ENCODE data around the gene PPP1R12B. TPM values are rescaled to one million over a fixed set of nuclear protein-coding genes. Genes with fewer than 3 reads are reported as not detected.
A peak's percentile ranks its signal among the peaks of the same experiment; 100 is the strongest.
"Not testable (repeated sequence)": the region's sequence is repeated elsewhere in the genome, so short reads cannot be mapped to it uniquely, and the experiment has no call there.

Gene PPP1R12B
- total RNA-seq, 4 donors from 2014 or later = 68.1 to 153 (median 116) TPM

DNA sequence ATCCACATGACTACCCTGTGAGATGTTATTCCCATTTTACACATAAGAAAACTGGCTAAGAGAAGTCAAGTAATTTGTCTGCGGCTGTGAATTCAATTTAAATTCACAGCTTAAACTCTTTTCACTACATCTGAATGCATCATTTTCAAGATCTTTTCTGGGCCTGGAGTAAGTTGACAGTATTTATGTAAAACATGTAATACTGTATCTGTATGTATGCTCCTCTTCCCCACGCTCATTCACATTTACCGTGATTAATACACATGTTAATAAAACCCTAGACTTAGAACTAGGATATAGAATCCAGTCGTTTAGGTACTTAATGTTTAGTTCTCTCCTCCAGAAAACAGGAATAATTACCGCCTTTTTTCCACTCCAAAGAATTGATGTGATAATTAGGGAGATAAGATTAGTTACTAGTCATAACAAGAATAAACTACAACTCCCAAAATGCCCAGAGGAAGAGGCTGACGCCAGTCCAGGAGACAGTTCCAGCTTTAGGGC is 442 bp upstream of the PPP1R12B start:
- H3K36me3 ChIP-seq = no peaks in the 10 kb centered on the region
- no peak for TF ChIP-seq CTCF (IDR thresholded peaks at IDR 0.05)
- peaks cover 0 to 30% (median 7%) of the 10 kb centered on the region in 4 donors for H3K4me1 ChIP-seq
- H3K4me3 ChIP-seq = peak overlapping the region in 1 of 4 donors; percentile 99
- H3K27me3 ChIP-seq = no peaks in the 10 kb centered on the region
- peak overlapping the region in 2 of 4 donors; percentile 68 to 96 for H3K27ac ChIP-seq
- H3K9me3 ChIP-seq = no peaks in the 10 kb centered on the region
- 47 to 51% methylated on average over 6 of the region's 6 CpGs for WGBS, 2 donors
- DNase-seq (ENCODE audit: low spot score in 2 of 2) = no peak

DNA sequence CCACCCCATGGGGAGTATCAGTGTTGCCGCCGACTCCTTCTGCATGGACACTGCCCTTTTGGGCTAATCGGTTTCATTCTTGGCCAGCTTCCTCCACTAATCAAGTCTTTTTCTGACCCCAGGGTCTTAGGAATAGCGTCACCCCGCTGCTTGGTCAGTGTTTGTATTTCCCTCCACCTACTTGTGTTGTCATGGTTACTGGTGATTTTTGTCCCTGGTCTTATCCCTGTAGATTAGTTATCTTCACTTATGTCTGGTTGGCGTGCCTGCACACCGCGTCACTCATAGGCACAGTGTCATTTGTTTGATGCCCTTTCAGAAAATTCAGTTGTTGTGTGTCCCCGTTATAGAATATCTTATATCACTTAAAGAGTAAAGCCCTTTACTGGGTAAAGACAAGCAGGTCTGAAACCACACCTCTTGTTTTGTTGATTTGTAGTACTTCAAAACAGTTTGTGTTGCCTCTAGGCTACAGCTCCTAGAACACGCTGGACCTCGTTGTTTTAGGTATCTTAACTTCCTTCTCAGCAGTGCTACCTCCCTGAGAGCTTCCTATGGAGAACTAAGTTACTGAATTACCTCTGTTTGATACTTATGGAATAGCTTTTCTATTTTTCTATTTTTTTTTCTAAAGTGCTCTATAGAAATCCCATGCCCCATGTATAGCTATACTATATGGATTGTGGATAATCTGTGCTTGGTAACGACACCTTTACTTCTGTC is 868 bp downstream of the PPP1R12B start:
- Histone ChIP-seq H3K27ac (peak overlapping the region in 3 of 4 donors; percentile 84 to 96 (median 92)), H3K4me1 (peaks cover 0 to 25% (median 4%) of the 10 kb centered on the region in 4 donors), H3K36me3 (no peaks in the 10 kb centered on the region), H3K4me3 (peak overlapping the region; percentile 88 to 99 (median 94)), H3K27me3 (no peaks in the 10 kb centered on the region), H3K9me3 (no peaks in the 10 kb centered on the region)
- TF ChIP-seq CTCF (IDR thresholded peaks at IDR 0.05) (no peak), POLR2A (IDR thresholded peaks at IDR 0.05) (no peak), EP300 (IDR thresholded peaks at IDR 0.05) (no peak)
- WGBS, 2 donors = 9 to 10% methylated on average over 12 of the region's 12 CpGs
- DNase-seq (ENCODE audit: low spot score in 2 of 2) = peak in 1 of 2 donors; percentile 18

DNA sequence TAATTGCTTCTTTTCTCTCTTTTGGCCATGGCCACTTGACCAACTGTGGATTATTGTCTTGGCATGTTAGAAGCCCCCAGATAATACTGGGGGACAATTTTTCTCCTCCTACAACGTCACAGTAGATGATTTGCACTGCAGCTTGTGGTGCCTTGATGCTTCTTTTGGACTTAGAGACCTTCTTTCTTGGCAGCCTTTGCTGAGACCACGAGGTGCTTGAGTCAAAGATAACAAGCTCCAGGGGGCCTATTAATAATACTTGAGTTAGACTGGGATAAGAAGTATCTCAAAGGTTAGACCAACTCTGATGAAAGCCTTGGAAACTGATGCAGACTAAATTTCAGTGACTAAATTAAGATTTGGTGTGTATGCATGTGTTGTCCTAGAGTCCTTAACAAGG is 3.2 kb downstream of the PPP1R12B start:
- H3K36me3 ChIP-seq = no peaks in the 10 kb centered on the region
- 61 to 65% methylated on average over 2 of the region's 2 CpGs for WGBS, 2 donors
- no peak overlapping the region for H3K27ac ChIP-seq
- H3K4me3 ChIP-seq = no peak overlapping the region
- TF ChIP-seq EP300 (IDR thresholded peaks at IDR 0.05) (no peak), POLR2A (IDR thresholded peaks at IDR 0.05) (no peak), CTCF (IDR thresholded peaks at IDR 0.05) (no peak)
- no peak for DNase-seq (ENCODE audit: low spot score in 2 of 2)
- H3K4me1 ChIP-seq = peaks cover 0 to 25% (median 4%) of the 10 kb centered on the region in 4 donors
- H3K9me3 ChIP-seq = no peaks in the 10 kb centered on the region
- no peaks in the 10 kb centered on the region for H3K27me3 ChIP-seq

- WGBS, 2 donors = 82 to 88% methylated on average over 11 of the region's 11 CpGs
- H3K4me1 ChIP-seq = peaks cover 0 to 25% (median 4%) of the 10 kb centered on the region in 4 donors
- H3K4me3 ChIP-seq; H3K27ac ChIP-seq; DNase-seq (ENCODE audit: low spot score in 2 of 2); H3K27me3 ChIP-seq; H3K36me3 ChIP-seq; H3K9me3 ChIP-seq: not testable (repeated sequence)
Measured at GRCh38 chr1:202352583-202353197, 4.2 kb downstream of the PPP1R12B start.

- no peaks in the 10 kb centered on the region for H3K36me3 ChIP-seq
- H3K4me3 ChIP-seq = no peak overlapping the region
- H3K4me1 ChIP-seq = peaks cover 0 to 6% (median 0%) of the 10 kb centered on the region in 4 donors
- no peak for DNase-seq (ENCODE audit: low spot score in 2 of 2)
- H3K9me3 ChIP-seq = no peaks in the 10 kb centered on the region
- H3K27ac ChIP-seq = no peak overlapping the region
- no peaks in the 10 kb centered on the region for H3K27me3 ChIP-seq
- TF ChIP-seq POLR2A (IDR thresholded peaks at IDR 0.05) (no peak), CTCF (IDR thresholded peaks at IDR 0.05) (no peak), EP300 (IDR thresholded peaks at IDR 0.05) (no peak)
Measured at GRCh38 chr1:202355944-202356553, 7.5 kb downstream of the PPP1R12B start.
